Stimulated activated CD8-positive, alpha-beta memory T cell treated with anti-CD3 and anti-CD28 coated beads, Interleukin-2, amount 100 ng/mL, for 48 hours (primary cell): ENCODE measurements around the gene DLL4.

ENCODE experiments used
- DNase-seq, 2 donors: peaks; one replicate each; pipeline ENCODE4 v3.0.0-alpha.2; 2020; ENCODE audit warnings: low read depth in 2 of 2

Gene DLL4

DNA sequence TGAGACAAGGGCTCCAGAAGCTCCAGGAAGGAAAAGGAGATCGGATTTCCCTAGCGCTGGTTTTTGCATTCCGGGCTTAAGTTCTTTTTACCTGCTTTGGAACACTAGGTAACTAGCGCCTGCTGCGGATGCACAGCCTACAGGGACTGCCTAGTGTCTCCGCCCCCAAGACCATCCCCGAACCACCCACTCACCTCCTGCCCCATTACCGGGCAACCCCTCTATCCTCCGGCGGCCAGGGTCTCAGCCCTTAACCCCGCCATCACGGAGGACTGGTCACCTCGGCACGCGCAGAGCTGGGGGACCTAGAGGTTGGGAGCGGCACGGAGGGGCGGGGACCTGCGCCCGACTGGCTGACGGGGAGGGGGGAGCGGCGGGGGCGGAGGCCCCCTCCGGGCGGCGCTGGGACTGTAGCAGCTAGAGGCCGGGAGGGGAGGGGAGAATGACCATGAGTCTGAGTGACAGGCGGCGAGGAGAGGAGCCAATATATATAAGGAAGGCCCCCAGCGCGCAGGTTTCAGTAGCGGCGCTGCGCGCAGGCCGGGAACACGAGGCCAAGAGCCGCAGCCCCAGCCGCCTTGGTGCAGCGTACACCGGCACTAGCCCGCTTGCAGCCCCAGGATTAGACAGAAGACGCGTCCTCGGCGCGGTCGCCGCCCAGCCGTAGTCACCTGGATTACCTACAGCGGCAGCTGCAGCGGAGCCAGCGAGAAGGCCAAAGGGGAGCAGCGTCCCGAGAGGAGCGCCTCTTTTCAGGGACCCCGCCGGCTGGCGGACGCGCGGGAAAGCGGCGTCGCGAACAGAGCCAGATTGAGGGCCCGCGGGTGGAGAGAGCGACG, at the start of gene DLL4:
Gene DLL4 (plus strand): TSS at position 520 of the 839 bp plus-strand sequence. CDS start 329 bp downstream, outside the sequence.
- DNase-seq = no peak

GRCh38 chr15:40879609-40880008, 49.5 kb upstream of the DLL4 start:
- no peak for DNase-seq

GRCh38 chr15:40881351-40881750, 47.8 kb upstream of the DLL4 start:
- no peak for DNase-seq

DNA sequence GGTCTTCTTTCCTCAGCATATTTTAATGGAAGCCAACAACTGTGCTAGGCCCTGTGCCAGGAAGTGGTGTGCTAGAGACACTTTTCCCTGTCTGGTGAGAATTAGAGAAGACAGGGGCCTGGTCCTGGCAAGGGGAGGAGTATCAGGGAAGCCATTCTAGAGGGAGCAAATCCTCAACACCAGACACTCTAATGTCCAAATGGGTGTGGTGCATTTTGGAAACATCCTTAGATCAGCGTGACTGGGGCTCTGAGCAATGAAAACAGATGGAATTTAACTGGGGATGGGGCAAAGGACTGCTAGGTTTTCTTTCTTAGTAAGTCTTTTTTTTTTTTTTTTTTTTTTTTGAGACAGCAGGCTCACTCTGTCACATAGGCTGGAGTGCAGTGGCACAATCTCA, 42.6 kb upstream of the DLL4 start:
- no peak for DNase-seq

DNA sequence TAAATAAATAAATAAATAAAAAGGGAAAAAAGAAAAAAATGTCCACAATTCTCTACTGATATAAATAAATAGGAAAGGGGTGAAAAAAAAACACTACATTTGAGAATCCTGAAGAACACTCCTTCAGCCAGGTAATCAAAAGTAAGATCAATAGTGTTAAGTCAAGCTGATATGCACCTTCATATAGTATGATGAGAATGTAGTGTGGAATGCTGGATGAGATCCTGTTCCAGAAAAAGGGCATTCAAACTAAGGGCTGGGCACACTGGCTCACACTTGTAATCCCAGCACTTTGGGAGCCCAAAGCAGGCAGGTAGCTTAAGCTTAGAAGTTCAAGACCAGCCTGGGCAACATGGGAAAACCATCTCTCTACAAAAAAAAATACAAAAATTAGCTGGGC, 40.0 kb upstream of the DLL4 start:
- no peak for DNase-seq

- DNase-seq = no peak
Measured at GRCh38 chr15:40891138-40891537, 38.0 kb upstream of the DLL4 start.

- no peak for DNase-seq
Measured at GRCh38 chr15:40891810-40892446, 37.2 kb upstream of the DLL4 start.

GRCh38 chr15:40892447-40893012, 36.6 kb upstream of the DLL4 start:
- DNase-seq = no peak

DNA sequence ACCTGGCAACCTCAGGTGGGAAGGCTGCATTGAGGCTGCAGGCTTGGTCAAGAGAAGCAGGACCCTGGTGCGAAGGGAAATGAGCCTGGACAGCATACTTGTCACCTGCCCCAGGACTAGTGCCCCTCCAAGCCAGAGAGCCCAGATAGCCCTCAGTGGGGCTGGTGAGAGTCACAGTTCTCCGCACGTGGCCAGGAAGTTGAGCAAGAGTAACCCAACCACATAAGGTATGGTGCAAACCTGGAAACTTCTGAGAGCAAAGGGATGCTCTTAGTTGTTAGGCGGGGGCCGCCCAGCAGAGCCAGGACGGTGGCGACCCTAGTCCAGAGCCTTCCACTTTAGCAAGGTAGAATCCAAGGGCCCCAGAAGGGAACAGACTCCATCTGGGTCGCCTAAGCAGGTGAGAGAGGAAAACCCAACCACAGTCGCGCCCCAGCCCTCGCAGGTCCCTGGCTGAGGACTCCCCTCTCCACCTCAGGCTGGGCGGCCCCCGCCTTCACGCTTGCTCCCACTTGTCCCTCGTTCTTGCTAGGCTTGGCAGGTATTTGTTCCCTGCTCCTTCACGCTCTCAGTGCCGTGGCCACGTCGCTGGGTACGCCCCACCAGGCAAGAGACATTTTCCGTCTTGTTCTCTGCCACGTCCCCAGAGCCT, 36.0 kb upstream of the DLL4 start:
- DNase-seq = no peak

GRCh38 chr15:40893733-40894680, 35.1 kb upstream of the DLL4 start, which contains the start of gene VPS18:
Gene VPS18, plus strand, starts transcription at chr15:40894450. Its CDS starts 319 bp downstream, at chr15:40894769.
- DNase-seq = peak; percentile 97 to 100

DNA sequence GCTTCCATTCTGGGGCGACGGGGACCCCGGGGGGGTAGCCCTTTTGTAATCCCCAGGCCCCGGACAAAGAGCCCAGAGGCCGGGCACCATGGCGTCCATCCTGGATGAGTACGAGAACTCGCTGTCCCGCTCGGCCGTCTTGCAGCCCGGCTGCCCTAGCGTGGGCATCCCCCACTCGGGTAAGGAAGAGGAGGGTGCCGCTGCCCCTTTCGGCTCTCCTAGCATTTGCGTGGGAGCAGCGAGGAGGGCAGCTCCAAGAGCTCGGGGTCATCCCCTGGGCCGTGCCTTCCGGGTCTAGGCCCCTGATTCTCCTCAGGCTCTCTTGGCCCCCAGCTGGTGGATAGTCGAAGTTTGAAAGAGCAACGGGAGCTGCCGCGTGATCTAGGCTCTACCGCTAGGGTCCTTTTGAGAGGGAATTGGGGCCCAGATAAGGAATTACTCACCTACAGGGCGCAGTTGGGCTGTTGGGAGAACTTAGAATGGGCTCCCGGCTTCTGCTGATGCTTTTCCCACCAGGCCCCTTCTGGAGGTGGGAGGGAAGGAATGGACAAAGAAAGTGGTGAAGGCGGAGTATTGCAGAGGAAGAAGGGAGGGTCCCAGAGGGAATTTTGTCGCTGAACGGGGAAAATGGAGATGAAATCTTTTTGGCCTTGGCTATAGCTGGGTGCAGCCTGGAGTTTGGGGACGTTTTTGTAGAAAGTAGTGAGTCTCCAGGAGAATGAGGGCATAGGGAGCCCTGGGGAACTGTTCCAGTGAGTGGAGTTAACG, 34.3 kb upstream of the DLL4 start:
- DNase-seq = peak in 1 of 2 donors; percentile 44

DNA sequence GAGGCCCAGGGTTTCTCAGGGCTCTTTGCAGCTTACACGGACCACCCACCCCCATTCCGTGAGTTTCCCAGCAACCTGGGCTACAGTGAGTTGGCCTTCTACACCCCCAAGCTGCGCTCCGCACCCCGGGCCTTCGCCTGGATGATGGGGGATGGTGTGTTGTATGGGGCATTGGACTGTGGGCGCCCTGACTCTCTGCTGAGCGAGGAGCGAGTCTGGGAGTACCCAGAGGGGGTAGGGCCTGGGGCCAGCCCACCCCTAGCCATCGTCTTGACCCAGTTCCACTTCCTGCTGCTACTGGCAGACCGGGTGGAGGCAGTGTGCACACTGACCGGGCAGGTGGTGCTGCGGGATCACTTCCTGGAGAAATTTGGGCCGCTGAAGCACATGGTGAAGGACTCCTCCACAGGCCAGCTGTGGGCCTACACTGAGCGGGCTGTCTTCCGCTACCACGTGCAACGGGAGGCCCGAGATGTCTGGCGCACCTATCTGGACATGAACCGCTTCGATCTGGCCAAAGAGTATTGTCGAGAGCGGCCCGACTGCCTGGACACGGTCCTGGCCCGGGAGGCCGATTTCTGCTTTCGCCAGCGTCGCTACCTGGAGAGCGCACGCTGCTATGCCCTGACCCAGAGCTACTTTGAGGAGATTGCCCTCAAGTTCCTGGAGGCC, 29.5 kb upstream of the DLL4 start:
- no peak for DNase-seq

DNA sequence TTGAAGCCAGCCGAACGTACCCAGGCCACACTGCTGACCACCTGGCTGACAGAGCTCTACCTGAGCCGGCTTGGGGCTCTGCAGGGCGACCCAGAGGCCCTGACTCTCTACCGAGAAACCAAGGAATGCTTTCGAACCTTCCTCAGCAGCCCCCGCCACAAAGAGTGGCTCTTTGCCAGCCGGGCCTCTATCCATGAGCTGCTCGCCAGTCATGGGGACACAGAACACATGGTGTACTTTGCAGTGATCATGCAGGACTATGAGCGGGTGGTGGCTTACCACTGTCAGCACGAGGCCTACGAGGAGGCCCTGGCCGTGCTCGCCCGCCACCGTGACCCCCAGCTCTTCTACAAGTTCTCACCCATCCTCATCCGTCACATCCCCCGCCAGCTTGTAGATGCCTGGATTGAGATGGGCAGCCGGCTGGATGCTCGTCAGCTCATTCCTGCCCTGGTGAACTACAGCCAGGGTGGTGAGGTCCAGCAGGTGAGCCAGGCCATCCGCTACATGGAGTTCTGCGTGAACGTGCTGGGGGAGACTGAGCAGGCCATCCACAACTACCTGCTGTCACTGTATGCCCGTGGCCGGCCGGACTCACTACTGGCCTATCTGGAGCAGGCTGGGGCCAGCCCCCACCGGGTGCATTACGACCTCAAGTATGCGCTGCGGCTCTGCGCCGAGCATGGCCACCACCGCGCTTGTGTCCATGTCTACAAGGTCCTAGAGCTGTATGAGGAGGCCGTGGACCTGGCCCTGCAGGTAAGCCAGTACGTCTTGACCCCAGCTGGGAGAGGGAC, 28.7 kb upstream of the DLL4 start:
- DNase-seq = no peak

DNA sequence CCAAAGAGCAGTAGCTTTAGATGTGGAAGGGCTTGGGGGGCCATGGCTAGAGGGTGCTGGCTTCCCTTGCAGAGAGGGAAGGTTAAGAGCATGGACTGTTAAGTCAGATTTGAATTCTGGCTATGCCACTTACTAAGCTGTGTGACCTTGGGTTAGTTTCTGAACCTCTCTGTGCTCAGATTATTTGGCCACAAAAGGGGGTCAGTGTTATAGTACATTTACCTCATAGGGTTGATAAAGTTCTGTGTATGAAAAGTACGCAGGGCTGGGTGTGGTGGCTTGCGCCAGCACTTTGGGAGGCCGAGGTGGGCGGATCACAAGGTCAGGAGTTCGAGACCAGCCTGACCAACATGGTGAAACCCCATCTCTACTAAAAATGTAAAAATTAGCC, 28.1 kb upstream of the DLL4 start:
- no peak for DNase-seq

GRCh38 chr15:40902605-40903561, 26.3 kb upstream of the DLL4 start:
- DNase-seq = no peak

DNA sequence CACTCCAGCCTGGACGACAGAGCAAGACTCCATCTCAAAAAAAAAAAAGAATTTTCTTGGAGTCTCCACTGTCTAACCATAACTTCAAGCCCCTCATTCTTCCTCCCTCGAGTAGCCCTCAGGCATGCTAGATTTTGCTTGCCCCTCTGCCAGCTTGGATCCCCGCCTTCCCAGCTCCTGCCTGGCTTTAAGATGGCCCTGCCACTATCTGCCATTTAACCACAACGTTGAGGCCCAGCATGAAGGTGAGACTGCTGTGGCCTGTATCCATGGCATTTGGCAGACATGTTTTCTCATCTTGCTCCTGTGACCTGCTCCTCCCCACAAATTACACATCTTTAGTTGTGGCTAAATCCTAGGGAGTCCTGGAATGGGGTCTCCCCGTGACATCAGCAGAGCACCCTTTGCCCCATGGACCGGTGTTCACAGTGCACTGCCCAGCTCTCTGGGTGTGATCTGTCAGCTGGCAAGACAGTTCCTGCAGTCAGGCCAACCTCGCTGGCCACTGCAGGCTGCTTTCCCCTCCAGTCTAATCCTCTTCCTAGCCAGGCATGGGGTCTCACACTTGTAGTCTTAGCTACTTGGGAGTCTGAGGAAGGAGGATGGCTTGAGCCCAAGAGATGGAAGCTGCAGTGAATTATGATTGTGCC, 24.5 kb upstream of the DLL4 start:
- no peak for DNase-seq
